GM19455 (cell line): ENCODE results near the gene MLLT1.

ENCODE experiments used
- ATAC-seq: cut with Tn5 transposase; IDR thresholded peaks from one replicate; pipeline ENCODE4 v1.9.1; 2021; ENCODE audit not compliant: unreplicated experiment

MLLT1 gene

DNA sequence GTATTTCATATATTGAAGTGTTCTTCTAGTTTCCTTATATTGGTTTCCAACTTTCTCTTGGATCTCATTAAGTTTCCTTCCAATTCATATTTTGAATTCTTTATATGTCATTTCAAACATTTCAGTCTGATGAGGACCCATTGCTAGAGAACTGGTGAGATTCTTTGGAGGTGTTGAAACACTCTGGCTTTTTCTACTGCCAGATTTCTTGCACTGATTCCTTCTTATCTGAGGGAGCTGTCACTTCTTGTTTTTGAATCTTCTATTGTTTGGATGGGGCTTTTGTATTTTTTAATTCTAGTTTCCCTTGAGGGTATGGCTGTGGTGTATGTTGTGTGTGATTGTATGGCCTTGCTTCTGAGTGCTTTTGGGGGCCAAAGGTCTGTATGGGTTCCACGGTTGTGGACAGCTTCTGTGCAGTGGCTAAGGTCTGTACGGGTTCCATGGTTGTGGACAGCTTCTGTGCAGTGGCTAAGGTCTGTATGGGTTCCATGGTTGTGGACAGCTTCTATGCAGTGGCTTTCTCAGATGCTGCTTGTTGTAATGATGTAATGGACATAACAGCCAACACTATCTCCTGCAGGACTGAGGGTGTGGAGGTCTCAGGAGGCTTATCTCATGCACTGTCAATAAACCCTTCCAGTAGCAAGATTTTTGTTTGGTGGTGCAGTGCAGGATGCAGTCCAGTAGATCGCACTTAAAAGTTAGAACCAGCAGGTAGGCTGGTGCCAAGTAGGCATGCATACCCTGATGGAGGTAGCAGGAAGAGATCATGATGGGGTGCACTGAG lies 107.5 kb downstream of the MLLT1 start:
- no peak for ATAC-seq

DNA sequence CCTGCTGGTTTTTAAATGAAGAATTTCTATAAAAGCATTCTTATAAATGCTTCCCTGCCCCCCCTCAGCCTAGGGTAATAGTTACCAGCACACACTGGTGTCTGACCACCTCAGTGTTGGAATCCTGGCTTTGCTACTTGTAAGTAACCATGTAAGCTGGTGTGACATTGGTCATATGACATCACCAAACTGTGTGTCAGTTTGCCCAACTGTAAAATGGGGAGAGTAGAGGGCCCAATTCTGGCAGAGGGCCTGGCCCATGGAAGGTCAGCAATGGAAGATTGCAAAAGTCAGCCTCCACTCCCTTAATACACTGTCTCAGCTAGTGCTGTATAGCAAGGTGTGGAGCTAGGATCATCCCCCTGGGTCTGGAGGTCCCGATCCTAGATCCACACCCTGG lies 112.7 kb downstream of the MLLT1 start:
- no peak for ATAC-seq

DNA sequence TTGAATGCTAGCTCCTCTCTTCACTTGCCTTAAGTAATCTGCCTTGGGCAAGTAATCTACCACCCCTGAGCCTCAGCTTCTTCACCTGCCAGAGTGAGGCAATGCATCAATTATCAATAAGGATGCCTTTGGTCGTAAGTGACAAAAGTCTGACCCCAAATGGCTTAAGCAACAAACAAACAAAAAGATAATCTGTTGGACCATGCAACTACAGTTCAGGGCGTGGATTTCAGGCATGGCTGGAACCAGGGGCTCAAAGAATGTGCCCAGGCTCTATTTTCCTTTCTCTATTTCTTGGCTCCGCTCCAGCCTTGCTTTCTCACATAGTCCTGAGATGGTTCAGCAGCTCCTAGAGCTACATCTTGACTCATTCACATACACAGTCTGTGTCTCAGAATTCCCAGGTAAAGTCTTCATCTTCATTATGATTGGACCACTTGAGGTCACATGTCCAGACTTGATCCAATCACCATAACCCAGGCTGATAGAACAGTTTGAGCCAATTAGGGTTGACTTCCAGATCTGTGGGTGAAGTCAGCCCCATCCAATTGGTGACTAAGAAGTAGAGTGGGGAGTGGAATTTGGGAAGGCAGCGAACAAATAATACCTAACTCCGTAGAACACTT lies 114.8 kb downstream of the MLLT1 start:
- ATAC-seq, result no peak

DNA sequence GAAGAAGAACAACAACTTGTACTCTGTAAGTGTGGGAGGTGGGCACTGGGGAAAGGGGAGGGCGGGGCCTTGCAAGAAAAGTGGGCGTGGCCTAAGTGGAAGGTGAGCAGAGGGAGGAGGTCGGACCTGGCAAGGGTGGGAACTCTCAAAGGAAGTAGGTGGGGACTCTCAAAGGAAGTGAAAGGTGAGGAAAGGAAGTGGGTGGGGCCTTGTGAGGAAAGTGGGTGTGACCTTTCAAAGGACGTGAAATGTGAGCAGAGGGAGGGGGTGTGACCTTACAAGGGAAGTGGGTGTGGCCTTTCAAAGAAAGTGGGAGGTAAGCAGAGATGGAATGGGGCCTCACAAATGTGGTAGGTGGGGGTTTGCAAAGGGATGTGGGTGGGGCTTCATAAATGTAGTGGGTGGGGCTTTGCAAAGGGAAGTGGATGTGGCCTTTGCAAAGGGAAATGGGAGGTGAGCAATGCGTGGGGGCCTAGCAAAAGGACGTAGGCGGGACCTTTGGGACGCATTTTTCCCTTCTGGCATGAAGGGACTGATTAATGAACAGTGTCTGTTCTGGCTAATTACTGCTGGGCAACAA lies 118.4 kb downstream of the MLLT1 start:
- no peak for ATAC-seq
